H9 (cell line): Measurements from ENCODE around the gene PCYT1A. TPM values are rescaled to one million over a fixed set of nuclear protein-coding genes. Genes with fewer than 3 reads are reported as not detected.

ENCODE experiments used
- DNase-seq: peaks from one replicate; pipeline ENCODE4 v3.0.0-alpha.2; 2017
- H2AFZ ChIP-seq: one replicate; pipeline ENCODE4 v1.6.1; 2013; ENCODE audit warnings: mild to moderate bottlenecking, low read length, control low read depth, moderate library complexity
- H2AK5ac ChIP-seq: 2 replicates; pipeline ENCODE4 v1.6.1; 2013; ENCODE audit warnings: low read length, control low read depth, mixed read lengths; ENCODE audit not compliant: insufficient read length
- H2BK120ac ChIP-seq: one replicate; pipeline ENCODE4 v1.6.1; 2013; ENCODE audit warnings: low read depth, mild to moderate bottlenecking, low read length, control low read depth, inconsistent platforms; ENCODE audit not compliant: poor library complexity, severe bottlenecking
- H2BK12ac ChIP-seq: 2 replicates; pipeline ENCODE4 v1.6.1; 2013; ENCODE audit warnings: low read length, control low read depth, mixed read lengths, low read depth; ENCODE audit not compliant: insufficient read length
- H2BK15ac ChIP-seq: 2 replicates; pipeline ENCODE4 v1.6.1; 2013; ENCODE audit warnings: low read depth, low read length, control low read depth
- H2BK20ac ChIP-seq: one replicate; pipeline ENCODE4 v1.6.1; 2013; ENCODE audit warnings: low read depth, mild to moderate bottlenecking, low read length, control low read depth, inconsistent platforms; ENCODE audit not compliant: poor library complexity, severe bottlenecking
- H2BK5ac ChIP-seq: 2 replicates; pipeline ENCODE4 v1.6.1; 2013; ENCODE audit warnings: low read length, control low read depth, mixed read lengths; ENCODE audit not compliant: insufficient read length
- H3K14ac ChIP-seq: 2 replicates; pipeline ENCODE4 v1.6.1; 2013; ENCODE audit warnings: low read length, control low read depth; ENCODE audit not compliant: insufficient read depth
- H3K18ac ChIP-seq: 2 replicates; pipeline ENCODE4 v1.6.1; 2013; ENCODE audit warnings: low read depth, mild to moderate bottlenecking, mixed read lengths, low read length, control low read depth; ENCODE audit not compliant: insufficient read length
- H3K23ac ChIP-seq: 2 replicates; pipeline ENCODE4 v1.6.1; 2013; ENCODE audit warnings: low read length, control low read depth, mixed read lengths, low read depth; ENCODE audit not compliant: insufficient read length
- H3K23me2 ChIP-seq: 2 replicates; pipeline ENCODE4 v1.6.1; 2013; ENCODE audit warnings: low read depth, mild to moderate bottlenecking, mixed read lengths, low read length, control low read depth; ENCODE audit not compliant: insufficient read length, poor library complexity, severe bottlenecking
- H3K27ac ChIP-seq: 2 replicates; pipeline ENCODE4 v1.5.1; 2013; ENCODE audit warnings: low read length, control low read depth, mixed read lengths, low read depth; ENCODE audit not compliant: insufficient read length
- H3K27me3 ChIP-seq: 2 replicates; pipeline ENCODE4 v1.6.1; 2013; ENCODE audit warnings: low read length, control low read depth, inconsistent platforms; ENCODE audit not compliant: insufficient read depth
- H3K4ac ChIP-seq: 2 replicates; pipeline ENCODE4 v1.6.1; 2013; ENCODE audit warnings: low read depth, mild to moderate bottlenecking, control low read depth, inconsistent platforms, low read length, moderate library complexity
- H3K4me1 ChIP-seq: 2 replicates; pipeline ENCODE4 v1.6.1; 2013; ENCODE audit warnings: low read length, control low read depth, inconsistent platforms; ENCODE audit not compliant: insufficient read depth
- H3K4me2 ChIP-seq: 2 replicates; pipeline ENCODE4 v1.6.1; 2013; ENCODE audit warnings: low read length, control low read depth, mixed read lengths; ENCODE audit not compliant: insufficient read length, insufficient read depth
- H3K56ac ChIP-seq: 2 replicates; pipeline ENCODE4 v1.6.1; 2013; ENCODE audit warnings: low read depth, mild to moderate bottlenecking, mixed read lengths, low read length, control low read depth; ENCODE audit not compliant: insufficient read length
- H3K79me1 ChIP-seq: 2 replicates; pipeline ENCODE4 v1.6.1; 2013; ENCODE audit warnings: low read depth, mild to moderate bottlenecking, moderate library complexity, low read length, control low read depth, inconsistent platforms; ENCODE audit not compliant: insufficient read depth, poor library complexity, severe bottlenecking
- H3K79me2 ChIP-seq: 2 replicates; pipeline ENCODE4 v1.6.1; 2013; ENCODE audit warnings: low read length, control low read depth, inconsistent platforms; ENCODE audit not compliant: insufficient read depth
- H3K9ac ChIP-seq: 2 replicates; pipeline ENCODE4 v1.6.1; 2013; ENCODE audit warnings: low read length, control low read depth, mixed read lengths; ENCODE audit not compliant: insufficient read length; ENCODE audit errors: extremely low read depth
- H3K9me3 ChIP-seq: one replicate; pipeline ENCODE4 v1.6.1; 2013; ENCODE audit warnings: low read depth, low read length, inconsistent platforms; ENCODE audit not compliant: control insufficient read depth
- H3T11ph ChIP-seq: one replicate; pipeline ENCODE4 v1.6.1; 2013; ENCODE audit warnings: mild to moderate bottlenecking, low read length, control low read depth, inconsistent platforms
- H4K20me1 ChIP-seq: one replicate; pipeline ENCODE4 v1.6.1; 2013; ENCODE audit not compliant: control insufficient read depth, insufficient read length, insufficient read depth
- H4K5ac ChIP-seq: 2 replicates; pipeline ENCODE4 v1.6.1; 2013; ENCODE audit warnings: low read depth, mild to moderate bottlenecking, mixed read lengths, low read length, control low read depth; ENCODE audit not compliant: insufficient read length
- H4K8ac ChIP-seq: replicated peaks from 2 replicates; pipeline ENCODE4 v1.6.1; 2013; ENCODE audit warnings: low read length, control low read depth, mixed read lengths, low read depth; ENCODE audit not compliant: insufficient read length
- H4K91ac ChIP-seq: 2 replicates; pipeline ENCODE4 v1.6.1; 2013; ENCODE audit warnings: low read depth, mild to moderate bottlenecking, moderate library complexity, mixed read lengths, low read length, control low read depth; ENCODE audit not compliant: insufficient read length
- H3K27ac Mint-ChIP-seq, 3 experiments: 2 replicates in 2 of 3; 3 replicates in 1 of 3; pipeline ENCODE4 v1.8.0; 2020 to 2021; ENCODE audit warnings: mixed read lengths in 3 of 3, mild to moderate bottlenecking in 1 of 3, moderate library complexity in 1 of 3
- H3K27me3 Mint-ChIP-seq: 2 replicates; pipeline ENCODE4 v1.8.0; 2021; ENCODE audit warnings: low read depth, mild to moderate bottlenecking, moderate library complexity, mixed read lengths
- H3K36me3 Mint-ChIP-seq, 3 experiments: 2 replicates in 2 of 3; 3 replicates in 1 of 3; pipeline ENCODE4 v1.8.0; 2020 to 2021; ENCODE audit warnings: low read depth in 3 of 3, mixed read lengths in 3 of 3; ENCODE audit not compliant: insufficient read depth in 1 of 3
- H3K4me1 Mint-ChIP-seq, 2 experiments: 2 replicates each; pipeline ENCODE4 v1.8.0; 2020; ENCODE audit warnings: mixed read lengths in 2 of 2
- H3K4me3 Mint-ChIP-seq, 2 experiments: 2 replicates in 1 of 2; 3 replicates in 1 of 2; pipeline ENCODE4 v1.8.0; 2020 to 2021; ENCODE audit warnings: mild to moderate bottlenecking in 2 of 2, mixed read lengths in 2 of 2, moderate library complexity in 1 of 2
- H3K9me3 Mint-ChIP-seq, 2 experiments: 2 replicates in 1 of 2; 3 replicates in 1 of 2; pipeline ENCODE4 v1.8.0; 2020; ENCODE audit warnings: mild to moderate bottlenecking in 2 of 2, mixed read lengths in 2 of 2, moderate library complexity in 1 of 2
- CTCF ChIP-seq: fragments of 200-600 bp; sonication (generic); conservative IDR thresholded peaks from 3 replicates; pipeline ENCODE4 v1.8.0; 2021; ENCODE audit warnings: antibody characterized with exemption, mild to moderate bottlenecking
- WGBS: extraction: QIAGEN DNeasy Blood & Tissue Kit; methylation state at CpG from one replicate; pipeline ENCODE4 v1.1.7; 2013; ENCODE audit warnings: missing lambda C conversion rate, low lambda C conversion rate, mixed read lengths; ENCODE audit not compliant: insufficient read length; ENCODE audit errors: extremely low coverage; 5-methylcytosine and 5-hydroxymethylcytosine counted together
- total RNA-seq: library from RNA; stranded (reverse); gene quantifications from 2 replicates; pipeline ENCODE4 v1.2.1, GENCODE V29; 2021

Gene PCYT1A
- total RNA-seq, 1 experiment from 2014 or later: 31.6 TPM

- no peak overlapping the region for H2BK5ac ChIP-seq
- no peak for TF ChIP-seq CTCF
- Mint-ChIP-seq H3K4me1 (peaks cover 5 to 10% of the 10 kb centered on the region in 2 experiments; a peak in 3 of 4 replicates), H3K4me3 (no peak overlapping the region), H3K36me3 (peaks cover 18 to 44% (median 27%) of the 10 kb centered on the region in 3 experiments; a peak in 6 of 7 replicates), H3K27me3 (no peaks in the 10 kb centered on the region), H3K27ac (no peak overlapping the region; a peak in 1 of 7 replicates), H3K9me3 (peaks cover 8 to 9% of the 10 kb centered on the region in 2 experiments; a peak in 4 of 5 replicates)
- no peak overlapping the region for H2BK20ac ChIP-seq
- no peak overlapping the region for H2BK120ac ChIP-seq
- no peak overlapping the region for H2BK15ac ChIP-seq
- H3K79me1 ChIP-seq: peaks cover 3% of the 10 kb centered on the region
- H3T11ph ChIP-seq: no peak overlapping the region
- no peaks in the 10 kb centered on the region for H4K20me1 ChIP-seq
- H2AK5ac ChIP-seq: no peak overlapping the region
- no peak for DNase-seq
- H2BK12ac ChIP-seq: no peak overlapping the region
- H3K14ac ChIP-seq: no peak overlapping the region
- peaks cover 6% of the 10 kb centered on the region for H3K9me3 ChIP-seq
- H3K4ac ChIP-seq: no peak overlapping the region
- H2AFZ ChIP-seq: no peak overlapping the region
- H3K18ac ChIP-seq: no peak overlapping the region
- no peak overlapping the region for H3K23ac ChIP-seq
- H4K91ac ChIP-seq: no peak overlapping the region
- no CpG with 5 or more reads among the region's 14 CpGs for WGBS
- no peak overlapping the region for H3K56ac ChIP-seq
- no peaks in the 10 kb centered on the region for H3K4me1 ChIP-seq
- H3K27ac ChIP-seq: no peak overlapping the region
- no peaks in the 10 kb centered on the region for H3K27me3 ChIP-seq
- no peaks in the 10 kb centered on the region for H3K23me2 ChIP-seq
- no peak overlapping the region for H3K9ac ChIP-seq
- no peak overlapping the region for H3K4me2 ChIP-seq
- no peak overlapping the region for H4K5ac ChIP-seq
- no peak overlapping the region for H4K8ac ChIP-seq
- H3K79me2 ChIP-seq: no peaks in the 10 kb centered on the region; the same call in 1 of the 2 replicates
Measured at GRCh38 chr3:196272826-196273225, 14.7 kb downstream of the PCYT1A start.
